SK-N-SH treated with all-trans-retinoic acid at 6 μM for 48 hours (cell line): ENCODE results near the gene TAX1BP1.

ENCODE experiments used
- ATAC-seq: fragments of 200-7000 bp; cut with Tn5 transposase; 3 replicates; pipeline ENCODE4 v1.9.1; 2020; ENCODE audit warnings: mild to moderate bottlenecking, moderate library complexity
- ARNTL ChIP-seq: fragments of 450-650 bp; formaldehyde crosslinking; IDR thresholded peaks from 2 replicates; pipeline ENCODE4 v1.5.0; 2020; ENCODE audit warnings: low read depth, mild to moderate bottlenecking, moderate library complexity, borderline replicate concordance
- BACH2 ChIP-seq: fragments of 250-450 bp; sonication (Bioruptor Pico); IDR thresholded peaks from 2 replicates; pipeline ENCODE4 v1.9.0; 2021; ENCODE audit warnings: mild to moderate bottlenecking, borderline replicate concordance
- CSDC2 ChIP-seq: fragments of 250-450 bp; sonication (Bioruptor Pico); IDR thresholded peaks from 2 replicates; pipeline ENCODE4 v1.5.0; 2020; ENCODE audit warnings: mild to moderate bottlenecking, moderate library complexity
- ESRRG ChIP-seq: fragments of 250-450 bp; sonication (Bioruptor Pico); IDR thresholded peaks from 2 replicates; pipeline ENCODE4 v1.6.1; 2021; ENCODE audit warnings: mild to moderate bottlenecking
- GLIS3 ChIP-seq: fragments of 250-450 bp; sonication (Bioruptor Pico); IDR thresholded peaks from 2 replicates; pipeline ENCODE4 v1.5.0; 2020; ENCODE audit warnings: mild to moderate bottlenecking, moderate library complexity
- ISL1 ChIP-seq: fragments of 250-450 bp; sonication (Bioruptor Pico); IDR thresholded peaks from 2 replicates; pipeline ENCODE4 v2.1.2; 2022; ENCODE audit warnings: mild to moderate bottlenecking, moderate library complexity
- OSR1 ChIP-seq: fragments of 250-450 bp; sonication (Bioruptor Pico); IDR thresholded peaks from 2 replicates; pipeline ENCODE4 v1.8.0; 2022; ENCODE audit warnings: moderate library complexity, mild to moderate bottlenecking, inconsistent platforms
- PPARA ChIP-seq: fragments of 250-450 bp; sonication (Bioruptor Pico); IDR thresholded peaks from 2 replicates; pipeline ENCODE4 v1.5.0; 2020; ENCODE audit warnings: mild to moderate bottlenecking, borderline replicate concordance
- RARB ChIP-seq: fragments of 250-450 bp; sonication (Bioruptor Pico); IDR thresholded peaks from 2 replicates; pipeline ENCODE4 v1.8.0; 2021; ENCODE audit warnings: mild to moderate bottlenecking, moderate library complexity
- SNAI2 ChIP-seq: fragments of 250-450 bp; sonication (Bioruptor Pico); IDR thresholded peaks from 2 replicates; pipeline ENCODE4 v1.5.0; 2020; ENCODE audit warnings: mild to moderate bottlenecking, moderate library complexity
- TCF4 ChIP-seq: fragments of 250-450 bp; sonication (Bioruptor Pico); IDR thresholded peaks from 2 replicates; pipeline ENCODE4 v1.8.0; 2021; ENCODE audit warnings: mild to moderate bottlenecking, moderate library complexity, borderline replicate concordance
- TOX ChIP-seq: fragments of 250-450 bp; sonication (Bioruptor Pico); IDR thresholded peaks from 2 replicates; pipeline ENCODE4 v1.8.0; 2021; ENCODE audit warnings: mild to moderate bottlenecking, moderate library complexity, borderline replicate concordance
- ZC3H10 ChIP-seq: fragments of 250-450 bp; sonication (Bioruptor Pico); IDR thresholded peaks from 2 replicates; pipeline ENCODE4 v1.5.1; 2021; ENCODE audit warnings: mild to moderate bottlenecking, moderate library complexity
- ZFP3 ChIP-seq: fragments of 250-450 bp; sonication (Bioruptor Pico); IDR thresholded peaks from 2 replicates; pipeline ENCODE4 v1.5.0; 2020; ENCODE audit warnings: mild to moderate bottlenecking, moderate library complexity
- ZFP30 ChIP-seq: fragments of 450-650 bp; formaldehyde crosslinking; IDR thresholded peaks from 2 replicates; pipeline ENCODE4 v1.5.0; 2022; ENCODE audit warnings: mild to moderate bottlenecking, moderate library complexity
- ZNF565 ChIP-seq: fragments of 450-650 bp; formaldehyde crosslinking; conservative IDR thresholded peaks from 2 replicates; pipeline ENCODE4 v1.5.0; 2020; ENCODE audit warnings: low read depth, mild to moderate bottlenecking, moderate library complexity
- ZNF70 ChIP-seq: fragments of 450-650 bp; formaldehyde crosslinking; IDR thresholded peaks from 2 replicates; pipeline ENCODE4 v1.5.0; 2020; ENCODE audit warnings: mild to moderate bottlenecking, moderate library complexity
- ZNF8 ChIP-seq: fragments of 450-650 bp; formaldehyde crosslinking; IDR thresholded peaks from 2 replicates; pipeline ENCODE4 v1.5.0; 2020; ENCODE audit warnings: mild to moderate bottlenecking, moderate library complexity
- TF ChIP-seq, protein P1 (sequence below): fragments of 250-450 bp; sonication (Bioruptor Pico); IDR thresholded peaks from 2 replicates; pipeline ENCODE4 v1.8.0; 2020; ENCODE audit warnings: mild to moderate bottlenecking, moderate library complexity, borderline replicate concordance
- TF ChIP-seq, protein P2 (sequence below): fragments of 250-450 bp; sonication (Bioruptor Pico); IDR thresholded peaks from 2 replicates; pipeline ENCODE4 v1.5.1; 2020; ENCODE audit warnings: low read depth, mild to moderate bottlenecking, moderate library complexity
- TF ChIP-seq, protein P3 (sequence below): fragments of 250-450 bp; sonication (Bioruptor Pico); IDR thresholded peaks from 2 replicates; pipeline ENCODE4 v1.5.1; 2021; ENCODE audit warnings: mild to moderate bottlenecking, moderate library complexity

The TAX1BP1 gene

DNA sequence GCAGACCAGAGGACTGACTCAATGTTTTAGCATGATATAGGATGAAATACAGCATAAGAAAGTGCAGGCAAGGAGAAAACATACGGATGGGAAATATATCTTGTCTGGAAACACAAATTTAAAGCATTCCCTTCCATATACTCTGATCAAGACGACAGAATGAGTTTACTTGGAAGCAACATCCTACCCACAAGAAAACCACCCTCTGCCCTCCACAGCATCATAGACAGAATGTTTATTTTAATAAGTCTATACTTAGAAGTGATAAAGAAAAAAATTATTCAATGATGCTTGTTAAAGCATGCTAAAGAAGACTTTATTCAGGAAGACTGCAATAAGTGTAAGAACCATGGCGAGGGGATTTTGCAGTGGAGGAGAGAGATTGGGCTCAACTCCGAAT is 44.9 kb upstream of the TAX1BP1 start (continued):
- TF ChIP-seq, protein P1, sequence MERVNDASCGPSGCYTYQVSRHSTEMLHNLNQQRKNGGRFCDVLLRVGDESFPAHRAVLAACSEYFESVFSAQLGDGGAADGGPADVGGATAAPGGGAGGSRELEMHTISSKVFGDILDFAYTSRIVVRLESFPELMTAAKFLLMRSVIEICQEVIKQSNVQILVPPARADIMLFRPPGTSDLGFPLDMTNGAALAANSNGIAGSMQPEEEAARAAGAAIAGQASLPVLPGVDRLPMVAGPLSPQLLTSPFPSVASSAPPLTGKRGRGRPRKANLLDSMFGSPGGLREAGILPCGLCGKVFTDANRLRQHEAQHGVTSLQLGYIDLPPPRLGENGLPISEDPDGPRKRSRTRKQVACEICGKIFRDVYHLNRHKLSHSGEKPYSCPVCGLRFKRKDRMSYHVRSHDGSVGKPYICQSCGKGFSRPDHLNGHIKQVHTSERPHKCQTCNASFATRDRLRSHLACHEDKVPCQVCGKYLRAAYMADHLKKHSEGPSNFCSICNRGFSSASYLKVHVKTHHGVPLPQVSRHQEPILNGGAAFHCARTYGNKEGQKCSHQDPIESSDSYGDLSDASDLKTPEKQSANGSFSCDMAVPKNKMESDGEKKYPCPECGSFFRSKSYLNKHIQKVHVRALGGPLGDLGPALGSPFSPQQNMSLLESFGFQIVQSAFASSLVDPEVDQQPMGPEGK (CRISPR knock-in tag): no peak

DNA sequence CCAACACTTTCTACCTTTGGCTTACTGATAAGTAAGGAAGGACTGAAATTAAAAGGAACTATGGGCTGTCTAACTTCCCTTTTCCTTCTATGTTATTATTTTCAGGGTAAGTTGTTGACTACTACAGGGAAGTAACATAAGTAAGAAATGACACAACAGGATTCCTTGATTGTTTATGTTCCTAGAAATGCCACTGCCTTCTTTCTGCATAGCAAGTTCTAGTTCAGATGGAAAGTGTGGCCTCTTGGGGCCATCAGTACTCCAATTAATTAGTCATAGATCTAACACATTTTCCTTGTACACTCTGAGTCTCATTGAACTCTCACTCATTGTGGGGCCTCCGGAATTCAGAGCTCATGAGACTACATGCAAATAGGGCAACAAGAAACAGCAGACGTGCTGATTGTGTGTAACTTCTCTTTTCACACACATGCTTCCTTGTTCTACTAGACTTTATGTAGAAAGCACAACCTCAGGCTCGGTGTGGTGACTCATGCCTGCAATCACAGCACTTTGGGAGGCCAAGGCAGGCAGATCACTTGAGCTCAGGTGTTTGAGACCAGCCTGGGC is 42.0 kb upstream of the TAX1BP1 start:
- TF ChIP-seq ZNF70 (CRISPR knock-in tag) (no peak), RARB (CRISPR knock-in tag) (no peak), ZNF565 (no peak), TCF4 (CRISPR knock-in tag) (no peak), SNAI2 (CRISPR knock-in tag) (no peak), ARNTL (CRISPR knock-in tag) (no peak), ZNF8 (no peak), GLIS3 (CRISPR knock-in tag) (no peak), ZFP3 (no peak), OSR1 (CRISPR knock-in tag) (no peak), BACH2 (CRISPR knock-in tag) (no peak), TOX (no peak), ISL1 (CRISPR knock-in tag) (no peak), CSDC2 (CRISPR knock-in tag) (no peak), ZC3H10 (CRISPR knock-in tag) (no peak)
- TF ChIP-seq, protein P2, sequence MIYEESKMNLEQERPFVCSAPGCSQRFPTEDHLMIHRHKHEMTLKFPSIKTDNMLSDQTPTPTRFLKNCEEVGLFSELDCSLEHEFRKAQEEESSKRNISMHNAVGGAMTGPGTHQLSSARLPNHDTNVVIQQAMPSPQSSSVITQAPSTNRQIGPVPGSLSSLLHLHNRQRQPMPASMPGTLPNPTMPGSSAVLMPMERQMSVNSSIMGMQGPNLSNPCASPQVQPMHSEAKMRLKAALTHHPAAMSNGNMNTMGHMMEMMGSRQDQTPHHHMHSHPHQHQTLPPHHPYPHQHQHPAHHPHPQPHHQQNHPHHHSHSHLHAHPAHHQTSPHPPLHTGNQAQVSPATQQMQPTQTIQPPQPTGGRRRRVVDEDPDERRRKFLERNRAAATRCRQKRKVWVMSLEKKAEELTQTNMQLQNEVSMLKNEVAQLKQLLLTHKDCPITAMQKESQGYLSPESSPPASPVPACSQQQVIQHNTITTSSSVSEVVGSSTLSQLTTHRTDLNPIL (CRISPR knock-in tag): no peak
- TF ChIP-seq, protein P1 (CRISPR knock-in tag): no peak
- ATAC-seq: no peak

DNA sequence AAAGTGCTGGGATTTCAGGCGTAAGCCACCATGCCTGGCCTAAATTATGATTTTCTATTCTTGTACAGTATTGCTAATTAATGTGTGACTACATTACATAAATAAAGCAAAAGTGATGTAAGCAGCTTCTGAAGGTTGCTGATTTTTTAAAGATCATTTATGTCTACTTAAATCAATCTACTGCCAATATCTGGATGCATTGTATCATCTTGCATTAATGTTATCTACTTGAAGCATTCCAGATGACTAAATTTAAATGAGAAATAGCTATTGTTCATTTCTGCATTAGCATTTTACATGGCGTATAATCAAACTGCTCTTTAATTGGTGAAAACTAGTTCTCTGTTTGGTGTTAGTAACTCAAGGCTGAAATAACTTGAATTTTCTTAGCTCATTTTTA is 40.2 kb upstream of the TAX1BP1 start:
- peak; percentile 39 for TF ChIP-seq ISL1 (CRISPR knock-in tag)
- no peak for TF ChIP-seq GLIS3 (CRISPR knock-in tag)
- no peak for TF ChIP-seq ZNF70 (CRISPR knock-in tag)
- TF ChIP-seq TCF4 (CRISPR knock-in tag): 0 out of 2 replicates have a peak, but pooled peaks have one; percentile 25
- TF ChIP-seq CSDC2 (CRISPR knock-in tag): no peak
- no peak for TF ChIP-seq PPARA (CRISPR knock-in tag)
- ATAC-seq: no peak

DNA sequence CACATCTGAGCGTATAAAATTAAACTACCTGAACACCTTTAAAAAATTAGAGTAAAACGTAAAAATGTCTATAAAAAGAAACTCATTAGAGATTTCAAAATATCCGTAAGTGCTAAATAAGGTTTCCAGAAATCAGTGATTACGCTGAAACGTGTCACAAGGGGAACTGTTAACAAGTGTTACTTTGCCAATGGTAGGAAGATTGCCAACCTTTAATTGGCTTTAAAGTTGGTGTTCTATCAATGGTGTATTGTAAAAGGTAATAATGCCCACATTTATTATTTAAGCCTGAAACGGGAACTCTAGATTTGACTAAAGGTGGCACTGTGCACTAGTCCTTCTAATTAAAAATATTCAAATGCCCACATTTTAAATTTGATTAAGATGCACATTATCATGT is 39.5 kb upstream of the TAX1BP1 start:
- TF ChIP-seq, protein P3, sequence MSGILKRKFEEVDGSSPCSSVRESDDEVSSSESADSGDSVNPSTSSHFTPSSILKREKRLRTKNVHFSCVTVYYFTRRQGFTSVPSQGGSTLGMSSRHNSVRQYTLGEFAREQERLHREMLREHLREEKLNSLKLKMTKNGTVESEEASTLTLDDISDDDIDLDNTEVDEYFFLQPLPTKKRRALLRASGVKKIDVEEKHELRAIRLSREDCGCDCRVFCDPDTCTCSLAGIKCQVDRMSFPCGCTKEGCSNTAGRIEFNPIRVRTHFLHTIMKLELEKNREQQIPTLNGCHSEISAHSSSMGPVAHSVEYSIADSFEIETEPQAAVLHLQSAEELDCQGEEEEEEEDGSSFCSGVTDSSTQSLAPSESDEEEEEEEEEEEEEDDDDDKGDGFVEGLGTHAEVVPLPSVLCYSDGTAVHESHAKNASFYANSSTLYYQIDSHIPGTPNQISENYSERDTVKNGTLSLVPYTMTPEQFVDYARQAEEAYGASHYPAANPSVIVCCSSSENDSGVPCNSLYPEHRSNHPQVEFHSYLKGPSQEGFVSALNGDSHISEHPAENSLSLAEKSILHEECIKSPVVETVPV: no peak
- TF ChIP-seq ARNTL (CRISPR knock-in tag) (no peak), ZFP30 (CRISPR knock-in tag) (no peak), CSDC2 (CRISPR knock-in tag) (no peak)
- ATAC-seq: no peak

DNA sequence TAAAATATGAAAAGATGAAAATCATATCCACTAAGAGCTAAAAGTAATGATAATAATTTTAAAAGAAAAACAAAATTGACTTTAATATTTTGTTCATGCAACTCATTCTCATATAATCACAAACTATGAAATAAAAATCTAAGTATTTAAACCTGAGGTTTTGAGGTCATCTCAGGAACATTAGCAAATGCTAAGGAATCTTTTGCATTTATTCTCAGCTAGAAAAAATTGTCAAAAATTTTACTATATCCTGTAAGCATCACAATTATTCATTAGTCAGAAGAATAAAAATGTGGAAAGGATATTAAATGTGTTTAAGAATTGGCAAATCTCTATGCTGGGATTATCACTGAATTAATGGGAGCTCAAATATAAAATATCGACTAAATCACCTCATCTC is 36.8 kb upstream of the TAX1BP1 start:
- no peak for TF ChIP-seq ZNF565
- TF ChIP-seq TOX: no peak
- no peak for TF ChIP-seq BACH2 (CRISPR knock-in tag)
- TF ChIP-seq ESRRG (CRISPR knock-in tag): no peak
- no peak for ATAC-seq
